Measurements from ENCODE around the gene PSMB2.

Gene PSMB2

GRCh38 chr1:35660581-35661473, 19.5 kb upstream of the PSMB2 start:
- H3K27me3 ChIP-seq (ENCODE audit: insufficient read depth, low read length): no peaks in the 10 kb centered on the region
- H3K9me3 ChIP-seq (ENCODE audit: low read length): no peaks in the 10 kb centered on the region
- no peak overlapping the region for H2AFZ ChIP-seq (ENCODE audit: low read depth, low read length)
- H3K36me3 ChIP-seq (ENCODE audit: insufficient read depth, low read length): no peaks in the 10 kb centered on the region
- no peaks in the 10 kb centered on the region for H3K4me1 ChIP-seq (ENCODE audit: insufficient read depth, low read length)
- no peak overlapping the region for H3K4me3 ChIP-seq (ENCODE audit: low read length)

- H3K27me3 ChIP-seq (ENCODE audit: insufficient read depth, low read length): peaks cover 6% of the 10 kb centered on the region
- no peaks in the 10 kb centered on the region for H3K36me3 ChIP-seq (ENCODE audit: insufficient read depth, low read length)
- H2AFZ ChIP-seq (ENCODE audit: low read depth, low read length): no peak overlapping the region
- H3K4me1 ChIP-seq (ENCODE audit: insufficient read depth, low read length): no peaks in the 10 kb centered on the region
- H3K9me3 ChIP-seq (ENCODE audit: low read length): no peaks in the 10 kb centered on the region
- no peak overlapping the region for H3K4me3 ChIP-seq (ENCODE audit: low read length)
Measured at GRCh38 chr1:35659589-35659988, 18.3 kb upstream of the PSMB2 start.

GRCh38 chr1:35657851-35658250, 16.5 kb upstream of the PSMB2 start:
- H3K36me3 ChIP-seq (ENCODE audit: insufficient read depth, low read length): no peaks in the 10 kb centered on the region
- no peaks in the 10 kb centered on the region for H3K4me1 ChIP-seq (ENCODE audit: insufficient read depth, low read length)
- no peak overlapping the region for H3K4me3 ChIP-seq (ENCODE audit: low read length)
- H2AFZ ChIP-seq (ENCODE audit: low read depth, low read length): no peak overlapping the region
- no peaks in the 10 kb centered on the region for H3K9me3 ChIP-seq (ENCODE audit: low read length)
- peaks cover 10% of the 10 kb centered on the region for H3K27me3 ChIP-seq (ENCODE audit: insufficient read depth, low read length)

- no peak overlapping the region for H2AFZ ChIP-seq (ENCODE audit: low read depth, low read length)
- H3K4me3 ChIP-seq (ENCODE audit: low read length): no peak overlapping the region
- peaks cover 14% of the 10 kb centered on the region for H3K27me3 ChIP-seq (ENCODE audit: insufficient read depth, low read length)
- no peaks in the 10 kb centered on the region for H3K4me1 ChIP-seq (ENCODE audit: insufficient read depth, low read length)
- H3K36me3 ChIP-seq (ENCODE audit: insufficient read depth, low read length): no peaks in the 10 kb centered on the region
- no peaks in the 10 kb centered on the region for H3K9me3 ChIP-seq (ENCODE audit: low read length)
Measured at GRCh38 chr1:35656863-35657232, 15.5 kb upstream of the PSMB2 start.

GRCh38 chr1:35656148-35656862, 15.0 kb upstream of the PSMB2 start:
- H3K9me3 ChIP-seq (ENCODE audit: low read length): no peaks in the 10 kb centered on the region
- H3K27me3 ChIP-seq (ENCODE audit: insufficient read depth, low read length): peaks cover 15% of the 10 kb centered on the region
- H3K4me1 ChIP-seq (ENCODE audit: insufficient read depth, low read length): no peaks in the 10 kb centered on the region
- no peak overlapping the region for H2AFZ ChIP-seq (ENCODE audit: low read depth, low read length)
- H3K36me3 ChIP-seq (ENCODE audit: insufficient read depth, low read length): no peaks in the 10 kb centered on the region
- H3K4me3 ChIP-seq (ENCODE audit: low read length): no peak overlapping the region

- no peaks in the 10 kb centered on the region for H3K9me3 ChIP-seq (ENCODE audit: low read length)
- no peak overlapping the region for H2AFZ ChIP-seq (ENCODE audit: low read depth, low read length)
- no peak overlapping the region for H3K4me3 ChIP-seq (ENCODE audit: low read length)
- no peaks in the 10 kb centered on the region for H3K4me1 ChIP-seq (ENCODE audit: insufficient read depth, low read length)
- peaks cover 26% of the 10 kb centered on the region for H3K27me3 ChIP-seq (ENCODE audit: insufficient read depth, low read length)
- no peaks in the 10 kb centered on the region for H3K36me3 ChIP-seq (ENCODE audit: insufficient read depth, low read length)
Measured at GRCh38 chr1:35655196-35655595, 13.9 kb upstream of the PSMB2 start.

GRCh38 chr1:35650416-35650815, 9.1 kb upstream of the PSMB2 start:
- Histone ChIP-seq H2AFZ (ENCODE audit: low read depth, low read length) (no peak overlapping the region), H3K4me1 (ENCODE audit: insufficient read depth, low read length) (no peaks in the 10 kb centered on the region), H3K36me3 (ENCODE audit: insufficient read depth, low read length) (no peaks in the 10 kb centered on the region), H3K4me3 (ENCODE audit: low read length) (no peak overlapping the region), H3K27me3 (ENCODE audit: insufficient read depth, low read length) (peaks cover 36% of the 10 kb centered on the region), H3K9me3 (ENCODE audit: low read length) (no peaks in the 10 kb centered on the region)

GRCh38 chr1:35646043-35646442, 4.7 kb upstream of the PSMB2 start:
- Histone ChIP-seq H3K36me3 (ENCODE audit: insufficient read depth, low read length) (no peaks in the 10 kb centered on the region), H3K27me3 (ENCODE audit: insufficient read depth, low read length) (peaks cover 26% of the 10 kb centered on the region), H3K9me3 (ENCODE audit: low read length) (no peaks in the 10 kb centered on the region), H3K4me3 (ENCODE audit: low read length) (no peak overlapping the region), H3K4me1 (ENCODE audit: insufficient read depth, low read length) (peaks cover 5% of the 10 kb centered on the region), H2AFZ (ENCODE audit: low read depth, low read length) (no peak overlapping the region)

- Histone ChIP-seq H2AFZ (ENCODE audit: low read depth, low read length) (no peak overlapping the region), H3K4me1 (ENCODE audit: insufficient read depth, low read length) (peaks cover 14% of the 10 kb centered on the region), H3K27me3 (ENCODE audit: insufficient read depth, low read length) (peaks cover 18% of the 10 kb centered on the region), H3K9me3 (ENCODE audit: low read length) (no peaks in the 10 kb centered on the region), H3K36me3 (ENCODE audit: insufficient read depth, low read length) (no peaks in the 10 kb centered on the region), H3K4me3 (ENCODE audit: low read length) (no peak overlapping the region)
Measured at GRCh38 chr1:35644204-35644603, 2.9 kb upstream of the PSMB2 start.

- H2AFZ ChIP-seq (ENCODE audit: low read depth, low read length): no peak overlapping the region
- peaks cover 7% of the 10 kb centered on the region for H3K36me3 ChIP-seq (ENCODE audit: insufficient read depth, low read length)
- H3K4me1 ChIP-seq (ENCODE audit: insufficient read depth, low read length): peaks cover 20% of the 10 kb centered on the region
- peak overlapping the region; percentile 100 for H3K4me3 ChIP-seq (ENCODE audit: low read length)
- no peaks in the 10 kb centered on the region for H3K9me3 ChIP-seq (ENCODE audit: low read length)
- peaks cover 18% of the 10 kb centered on the region for H3K27me3 ChIP-seq (ENCODE audit: insufficient read depth, low read length)
Measured at GRCh38 chr1:35642471-35642955, 1.2 kb upstream of the PSMB2 start.

GRCh38 chr1:35640380-35641232, 720 bp downstream of the PSMB2 start:
- no peaks in the 10 kb centered on the region for H3K9me3 ChIP-seq (ENCODE audit: low read length)
- peaks cover 23% of the 10 kb centered on the region for H3K4me1 ChIP-seq (ENCODE audit: insufficient read depth, low read length)
- peak overlapping the region; percentile 100 for H3K4me3 ChIP-seq (ENCODE audit: low read length)
- no peak overlapping the region for H2AFZ ChIP-seq (ENCODE audit: low read depth, low read length)
- H3K27me3 ChIP-seq (ENCODE audit: insufficient read depth, low read length): peaks cover 9% of the 10 kb centered on the region
- peaks cover 24% of the 10 kb centered on the region for H3K36me3 ChIP-seq (ENCODE audit: insufficient read depth, low read length)

- Histone ChIP-seq H3K36me3 (ENCODE audit: insufficient read depth, low read length) (peaks cover 53% of the 10 kb centered on the region), H3K4me3 (ENCODE audit: low read length) (no peak overlapping the region), H3K9me3 (ENCODE audit: low read length) (no peaks in the 10 kb centered on the region), H2AFZ (ENCODE audit: low read depth, low read length) (no peak overlapping the region), H3K4me1 (ENCODE audit: insufficient read depth, low read length) (peaks cover 18% of the 10 kb centered on the region), H3K27me3 (ENCODE audit: insufficient read depth, low read length) (no peaks in the 10 kb centered on the region)
Measured at GRCh38 chr1:35637401-35637809, 3.9 kb downstream of the PSMB2 start.

GRCh38 chr1:35633547-35633946, 7.8 kb downstream of the PSMB2 start:
- H3K27me3 ChIP-seq (ENCODE audit: insufficient read depth, low read length): no peaks in the 10 kb centered on the region
- H3K4me1 ChIP-seq (ENCODE audit: insufficient read depth, low read length): peaks cover 7% of the 10 kb centered on the region
- no peak overlapping the region for H2AFZ ChIP-seq (ENCODE audit: low read depth, low read length)
- H3K9me3 ChIP-seq (ENCODE audit: low read length): no peaks in the 10 kb centered on the region
- peaks cover 86% of the 10 kb centered on the region for H3K36me3 ChIP-seq (ENCODE audit: insufficient read depth, low read length)
- no peak overlapping the region for H3K4me3 ChIP-seq (ENCODE audit: low read length)
